Esophagus squamous epithelium (tissue), 5 donors: Measurements from ENCODE around the gene PRKG1. TPM values are rescaled to one million over a fixed set of nuclear protein-coding genes. Genes with fewer than 3 reads are reported as not detected.
A peak's percentile ranks its signal among the peaks of the same experiment; 100 is the strongest.

Source experiments
- DNase-seq: peaks from one replicate; lab custom pipeline; 2025; lab: John Stamatoyannopoulos, UW
- H3K27ac ChIP-seq, 4 donors: fragments of 200-600 bp; sonication (generic); one replicate each; pipeline ENCODE4 v1.5.1; 2016 to 2019; ENCODE audit warnings: mild to moderate bottlenecking in 1 of 4
- H3K27me3 ChIP-seq, 4 donors: fragments of 200-600 bp; sonication (generic); 1 replicate in 3 of 4; 2 replicates in 1 of 4; pipeline versions ENCODE4 v1.5.1 to v1.6.0; 2017 to 2021; ENCODE audit warnings: antibody characterized with exemption in 1 of 4
- H3K36me3 ChIP-seq, 3 donors: fragments of 200-600 bp; sonication (generic); one replicate each; pipeline ENCODE4 v1.5.1; 2016 to 2019
- H3K4me1 ChIP-seq, 3 donors: fragments of 200-600 bp; sonication (generic); one replicate each; pipeline ENCODE4 v1.5.1; 2017 to 2019
- H3K4me3 ChIP-seq, 4 donors: fragments of 200-600 bp; sonication (generic); 1 replicate in 3 of 4; 2 replicates in 1 of 4; pipeline ENCODE4 v1.5.1; 2016 to 2019; ENCODE audit warnings: mild to moderate bottlenecking in 2 of 4, moderate library complexity in 1 of 4
- H3K9me3 ChIP-seq, 3 donors: fragments of 200-600 bp; sonication (generic); one replicate each; pipeline ENCODE4 v1.5.1; 2016 to 2019
- CTCF ChIP-seq, 6 experiments: fragments of 450-650 bp in 4 of 6; fragments of 200-600 bp in 2 of 6; sonication (generic) in 2 of 6; IDR thresholded peaks; one replicate each; pipeline ENCODE4 v1.5.1; 2016 to 2019; ENCODE audit warnings: antibody characterized with exemption in 6 of 6, mild to moderate bottlenecking in 4 of 6, moderate library complexity in 4 of 6
- POLR2A ChIP-seq, 4 donors: fragments of 450-650 bp; IDR thresholded peaks; one replicate each; pipeline ENCODE4 v1.6.1; 2017; ENCODE audit warnings: antibody characterized with exemption in 4 of 4, mild to moderate bottlenecking in 4 of 4, moderate library complexity in 3 of 4
- WGBS, 2 donors: methylation state at CpG; one replicate each; pipeline ENCODE4 v1.1.5; 2018; 5-methylcytosine and 5-hydroxymethylcytosine counted together
- intact Hi-C: fragments of 100-400 bp; cut with DNase I; formaldehyde crosslinking; loops from one replicate; pipeline ENCODE4 v1.15.0; 2022
- total RNA-seq, 4 donors: library from RNA; depleted of rRNA; stranded (reverse); fragments of >200 nt; gene quantifications; one replicate each; pipeline ENCODE4 v1.1.0, GENCODE V29; 2016
- donor health status: DM: yes; HTN: yes; CAD: no.

PRKG1 gene
- total RNA-seq, 4 donors from 2014 or later, result 2.0 to 10.9 (median 3.8) TPM

GRCh38 chr10:51419196-51420093 lies 345.2 kb downstream of the PRKG1 start:
- H3K9me3 ChIP-seq, result no peaks in the 10 kb centered on the region
- no peaks in the 10 kb centered on the region for H3K27me3 ChIP-seq
- no peak overlapping the region for H3K4me3 ChIP-seq
- H3K4me1 ChIP-seq, result peaks cover 0 to 8% (median 0%) of the 10 kb centered on the region in 3 donors
- intact Hi-C loops, result loop anchor here (10.0 kb wide), 1 partner anchor 355 kb away; no protein-coding TSS in a partner anchor
- no peak overlapping the region for H3K27ac ChIP-seq
- no peaks in the 10 kb centered on the region for H3K36me3 ChIP-seq
- 28 to 44% methylated on average over 3 of the region's 3 CpGs for WGBS, 2 donors
- no peak for TF ChIP-seq CTCF (IDR thresholded peaks at IDR 0.05)
- TF ChIP-seq POLR2A (IDR thresholded peaks at IDR 0.05), result no peak
- DNase-seq, result no peak

- Histone ChIP-seq H3K4me3 (no peak overlapping the region), H3K27me3 (no peaks in the 10 kb centered on the region), H3K4me1 (peaks cover 0 to 8% (median 0%) of the 10 kb centered on the region in 3 donors), H3K36me3 (no peaks in the 10 kb centered on the region), H3K27ac (peak overlapping the region in 2 of 4 donors; percentile 15 to 37), H3K9me3 (no peaks in the 10 kb centered on the region)
- no peak for TF ChIP-seq POLR2A (IDR thresholded peaks at IDR 0.05)
- TF ChIP-seq CTCF (IDR thresholded peaks at IDR 0.05), result no peak
- intact Hi-C loops, result loop anchor here (10.0 kb wide), 1 partner anchor 357 kb away; no protein-coding TSS in a partner anchor
- no peak for DNase-seq
- 67 to 76% methylated on average over 1 of the region's 1 CpG for WGBS, 2 donors
Measured at GRCh38 chr10:51421853-51422252, 347.6 kb downstream of the PRKG1 start.

DNA sequence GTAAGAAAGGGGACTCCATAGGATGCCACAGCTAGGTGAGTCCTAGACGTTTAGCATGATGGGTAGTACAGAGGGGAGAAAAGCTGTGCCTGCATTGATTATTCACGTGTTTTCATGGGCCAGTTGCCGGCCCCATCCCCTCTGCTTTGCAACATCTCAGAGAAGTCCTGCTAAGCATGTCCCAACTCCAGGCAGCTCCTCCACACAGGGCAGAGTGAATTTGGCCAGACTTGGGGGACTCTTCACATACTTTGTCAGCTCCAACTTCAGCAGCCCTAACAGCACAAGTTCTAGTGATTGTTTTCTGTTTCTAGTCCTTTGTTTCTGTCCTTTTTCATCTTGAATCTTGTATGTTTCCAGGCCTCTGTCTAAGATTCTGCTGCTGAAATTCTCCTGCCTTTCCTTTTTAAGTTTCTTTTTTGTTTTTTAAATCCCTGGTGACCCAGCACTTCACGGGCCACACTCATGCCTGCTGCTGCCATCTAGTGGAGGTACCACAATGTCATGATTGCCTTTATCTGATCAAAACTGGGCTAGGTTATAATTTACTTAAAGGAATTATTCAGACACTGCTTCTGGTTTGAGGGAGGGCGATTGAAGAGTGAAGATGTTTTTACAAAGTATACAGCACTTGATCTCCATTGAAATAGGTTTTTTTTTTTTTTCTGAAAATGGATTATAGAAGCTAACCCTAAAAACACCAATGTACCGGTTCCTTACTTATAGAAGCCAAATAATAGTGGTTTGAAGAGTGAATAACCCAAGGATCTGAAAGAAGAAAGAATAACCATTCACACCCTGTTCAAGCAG lies 348.2 kb downstream of the PRKG1 start:
- intact Hi-C loops, result loop anchor here (10.0 kb wide), 1 partner anchor 358 kb away; no protein-coding TSS in a partner anchor
- Histone ChIP-seq H3K4me1 (peaks cover 0 to 8% (median 0%) of the 10 kb centered on the region in 3 donors), H3K27ac (peak overlapping the region in 2 of 4 donors; percentile 15 to 37), H3K4me3 (no peak overlapping the region), H3K27me3 (no peaks in the 10 kb centered on the region), H3K36me3 (no peaks in the 10 kb centered on the region), H3K9me3 (no peaks in the 10 kb centered on the region)
- 37 to 57% methylated on average over 5 to 6 of the region's 6 CpGs for WGBS, 2 donors
- DNase-seq, result no peak
- TF ChIP-seq POLR2A (IDR thresholded peaks at IDR 0.05) (no peak), CTCF (IDR thresholded peaks at IDR 0.05) (peak in 5 of 6 experiments; percentile 53 to 74 (median 67))

GRCh38 chr10:51423121-51423452 lies 348.8 kb downstream of the PRKG1 start:
- TF ChIP-seq CTCF (IDR thresholded peaks at IDR 0.05) (no peak), POLR2A (IDR thresholded peaks at IDR 0.05) (no peak)
- Histone ChIP-seq H3K36me3 (no peaks in the 10 kb centered on the region), H3K9me3 (no peaks in the 10 kb centered on the region), H3K4me3 (no peak overlapping the region), H3K27me3 (no peaks in the 10 kb centered on the region), H3K4me1 (peaks cover 0 to 8% (median 0%) of the 10 kb centered on the region in 3 donors), H3K27ac (no peak overlapping the region)
- intact Hi-C loops, result loop anchor here (10.0 kb wide), 1 partner anchor 358 kb away; no protein-coding TSS in a partner anchor
- 55 to 60% methylated on average over 4 of the region's 4 CpGs for WGBS, 2 donors
- no peak for DNase-seq
